ENCODE data around the gene GDAP1L1. TPM values are rescaled to one million over a fixed set of nuclear protein-coding genes. Genes with fewer than 3 reads are reported as not detected.

Gene GDAP1L1
- polyA plus RNA-seq, 1 donor from 2014 or later, result 216 TPM

DNA sequence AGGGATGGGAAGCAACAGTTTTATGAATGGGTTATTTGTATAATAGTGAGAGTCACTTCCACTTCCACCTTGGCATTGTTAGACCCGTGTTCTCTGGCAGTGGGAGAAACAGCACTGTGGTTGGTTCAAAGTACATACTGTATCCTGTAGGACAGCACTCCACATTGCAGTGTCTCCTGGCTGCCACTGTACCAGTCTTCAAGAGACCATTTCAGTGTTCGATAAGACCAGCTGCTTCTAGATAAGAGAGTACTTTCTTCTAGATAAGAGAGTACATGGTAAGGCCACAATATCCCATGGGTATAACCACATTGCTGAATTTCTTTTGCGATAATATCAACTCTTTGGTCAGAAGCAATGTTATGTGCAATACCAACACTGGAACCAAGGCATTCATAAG, 35.1 kb downstream of the GDAP1L1 start:
- H3K4me3 ChIP-seq (ENCODE audit: low read length), result no peak overlapping the region
- no peaks in the 10 kb centered on the region for H3K9me2 ChIP-seq (ENCODE audit: insufficient read depth, low read length)
- TF ChIP-seq TAF1 (IDR thresholded peaks at IDR 0.05; ENCODE audit: low read depth) (no peak), POLR2AphosphoS5 (IDR thresholded peaks at IDR 0.05) (no peak), RAD21 (conservative IDR thresholded peaks at IDR 0.05) (no peak), EP300 (conservative IDR thresholded peaks at IDR 0.05; ENCODE audit: poor library complexity, severe bottlenecking) (no peak), MXI1 (conservative IDR thresholded peaks at IDR 0.05; ENCODE audit: poor library complexity, severe bottlenecking) (no peak), EZH2 (IDR thresholded peaks at IDR 0.05; ENCODE audit: borderline replicate concordance, insufficient read depth, low read length, poor library complexity, severe bottlenecking) (no peak), SMC3 (conservative IDR thresholded peaks at IDR 0.05; ENCODE audit: poor library complexity) (no peak)
- TF ChIP-seq, protein P1, sequence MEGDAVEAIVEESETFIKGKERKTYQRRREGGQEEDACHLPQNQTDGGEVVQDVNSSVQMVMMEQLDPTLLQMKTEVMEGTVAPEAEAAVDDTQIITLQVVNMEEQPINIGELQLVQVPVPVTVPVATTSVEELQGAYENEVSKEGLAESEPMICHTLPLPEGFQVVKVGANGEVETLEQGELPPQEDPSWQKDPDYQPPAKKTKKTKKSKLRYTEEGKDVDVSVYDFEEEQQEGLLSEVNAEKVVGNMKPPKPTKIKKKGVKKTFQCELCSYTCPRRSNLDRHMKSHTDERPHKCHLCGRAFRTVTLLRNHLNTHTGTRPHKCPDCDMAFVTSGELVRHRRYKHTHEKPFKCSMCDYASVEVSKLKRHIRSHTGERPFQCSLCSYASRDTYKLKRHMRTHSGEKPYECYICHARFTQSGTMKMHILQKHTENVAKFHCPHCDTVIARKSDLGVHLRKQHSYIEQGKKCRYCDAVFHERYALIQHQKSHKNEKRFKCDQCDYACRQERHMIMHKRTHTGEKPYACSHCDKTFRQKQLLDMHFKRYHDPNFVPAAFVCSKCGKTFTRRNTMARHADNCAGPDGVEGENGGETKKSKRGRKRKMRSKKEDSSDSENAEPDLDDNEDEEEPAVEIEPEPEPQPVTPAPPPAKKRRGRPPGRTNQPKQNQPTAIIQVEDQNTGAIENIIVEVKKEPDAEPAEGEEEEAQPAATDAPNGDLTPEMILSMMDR (IDR thresholded peaks at IDR 0.05; ENCODE audit: poor library complexity, severe bottlenecking), result no peak
- TF ChIP-seq, protein P2, sequence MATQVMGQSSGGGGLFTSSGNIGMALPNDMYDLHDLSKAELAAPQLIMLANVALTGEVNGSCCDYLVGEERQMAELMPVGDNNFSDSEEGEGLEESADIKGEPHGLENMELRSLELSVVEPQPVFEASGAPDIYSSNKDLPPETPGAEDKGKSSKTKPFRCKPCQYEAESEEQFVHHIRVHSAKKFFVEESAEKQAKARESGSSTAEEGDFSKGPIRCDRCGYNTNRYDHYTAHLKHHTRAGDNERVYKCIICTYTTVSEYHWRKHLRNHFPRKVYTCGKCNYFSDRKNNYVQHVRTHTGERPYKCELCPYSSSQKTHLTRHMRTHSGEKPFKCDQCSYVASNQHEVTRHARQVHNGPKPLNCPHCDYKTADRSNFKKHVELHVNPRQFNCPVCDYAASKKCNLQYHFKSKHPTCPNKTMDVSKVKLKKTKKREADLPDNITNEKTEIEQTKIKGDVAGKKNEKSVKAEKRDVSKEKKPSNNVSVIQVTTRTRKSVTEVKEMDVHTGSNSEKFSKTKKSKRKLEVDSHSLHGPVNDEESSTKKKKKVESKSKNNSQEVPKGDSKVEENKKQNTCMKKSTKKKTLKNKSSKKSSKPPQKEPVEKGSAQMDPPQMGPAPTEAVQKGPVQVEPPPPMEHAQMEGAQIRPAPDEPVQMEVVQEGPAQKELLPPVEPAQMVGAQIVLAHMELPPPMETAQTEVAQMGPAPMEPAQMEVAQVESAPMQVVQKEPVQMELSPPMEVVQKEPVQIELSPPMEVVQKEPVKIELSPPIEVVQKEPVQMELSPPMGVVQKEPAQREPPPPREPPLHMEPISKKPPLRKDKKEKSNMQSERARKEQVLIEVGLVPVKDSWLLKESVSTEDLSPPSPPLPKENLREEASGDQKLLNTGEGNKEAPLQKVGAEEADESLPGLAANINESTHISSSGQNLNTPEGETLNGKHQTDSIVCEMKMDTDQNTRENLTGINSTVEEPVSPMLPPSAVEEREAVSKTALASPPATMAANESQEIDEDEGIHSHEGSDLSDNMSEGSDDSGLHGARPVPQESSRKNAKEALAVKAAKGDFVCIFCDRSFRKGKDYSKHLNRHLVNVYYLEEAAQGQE (IDR thresholded peaks at IDR 0.05; ENCODE audit: borderline replicate concordance), result no peak
- no peak overlapping the region for H3K9ac ChIP-seq (ENCODE audit: low read length)
- no peaks in the 10 kb centered on the region for H3K36me3 ChIP-seq (ENCODE audit: insufficient read depth, low read length)
- no peak overlapping the region for H2AFZ ChIP-seq (ENCODE audit: low read depth, low read length)
- H4K20me1 ChIP-seq (ENCODE audit: insufficient read depth), result no peaks in the 10 kb centered on the region
- peaks cover 1% of the 10 kb centered on the region for H3K9me3 ChIP-seq (ENCODE audit: low read length)
- H3K4me2 ChIP-seq (ENCODE audit: low read length), result no peak overlapping the region
- H3K27me3 ChIP-seq (ENCODE audit: insufficient read depth, low read depth, low read length), result no peaks in the 10 kb centered on the region
- no peaks in the 10 kb centered on the region for H3F3A ChIP-seq (ENCODE audit: insufficient read depth, low read length, poor library complexity, severe bottlenecking)
- no peak overlapping the region for H3K27ac ChIP-seq (ENCODE audit: low read length)
- H3K79me2 ChIP-seq (replicated peaks; ENCODE audit: insufficient read depth, low read length), result no peaks in the 10 kb centered on the region

DNA sequence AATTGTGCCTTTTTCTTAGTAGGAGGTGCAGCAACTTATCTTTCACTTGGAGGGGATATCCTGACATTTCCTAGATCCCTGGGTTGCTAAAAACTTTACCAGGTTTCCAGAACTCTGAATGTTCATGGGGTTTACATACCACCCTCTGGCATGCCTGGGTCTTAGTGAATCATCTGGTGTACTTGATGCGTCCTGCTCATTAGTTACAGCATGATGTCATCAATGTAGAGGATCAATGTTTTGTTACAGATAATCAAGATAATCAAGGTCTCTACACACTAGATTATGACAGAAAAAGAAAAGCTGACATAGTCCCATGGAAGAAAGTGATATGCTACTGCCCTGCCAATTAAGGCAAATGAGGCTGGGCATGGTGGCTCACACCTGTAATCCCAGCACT, 36.9 kb downstream of the GDAP1L1 start:
- no peaks in the 10 kb centered on the region for H3K36me3 ChIP-seq (ENCODE audit: insufficient read depth, low read length)
- no peak overlapping the region for H3K4me3 ChIP-seq (ENCODE audit: low read length)
- no peaks in the 10 kb centered on the region for H3K27me3 ChIP-seq (ENCODE audit: insufficient read depth, low read depth, low read length)
- H3K9me2 ChIP-seq (ENCODE audit: insufficient read depth, low read length), result no peaks in the 10 kb centered on the region
- no peak overlapping the region for H3K4me2 ChIP-seq (ENCODE audit: low read length)
- peaks cover 4% of the 10 kb centered on the region for H3K9me3 ChIP-seq (ENCODE audit: low read length)
- H2AFZ ChIP-seq (ENCODE audit: low read depth, low read length), result no peak overlapping the region
- H3K27ac ChIP-seq (ENCODE audit: low read length), result no peak overlapping the region
- no peaks in the 10 kb centered on the region for H3F3A ChIP-seq (ENCODE audit: insufficient read depth, low read length, poor library complexity, severe bottlenecking)
- H3K79me2 ChIP-seq (replicated peaks; ENCODE audit: insufficient read depth, low read length), result no peaks in the 10 kb centered on the region
- TF ChIP-seq EP300 (conservative IDR thresholded peaks at IDR 0.05; ENCODE audit: poor library complexity, severe bottlenecking), result no peak
- TF ChIP-seq POLR2AphosphoS5 (IDR thresholded peaks at IDR 0.05), result no peak
- TF ChIP-seq SMC3 (conservative IDR thresholded peaks at IDR 0.05; ENCODE audit: poor library complexity), result no peak
- no peak for TF ChIP-seq RAD21 (conservative IDR thresholded peaks at IDR 0.05)
- TF ChIP-seq, protein P2 (IDR thresholded peaks at IDR 0.05; ENCODE audit: borderline replicate concordance), result no peak
- no peak for TF ChIP-seq TAF1 (IDR thresholded peaks at IDR 0.05; ENCODE audit: low read depth)
- TF ChIP-seq MXI1 (conservative IDR thresholded peaks at IDR 0.05; ENCODE audit: poor library complexity, severe bottlenecking), result no peak
- TF ChIP-seq, protein P1 (IDR thresholded peaks at IDR 0.05; ENCODE audit: poor library complexity, severe bottlenecking), result no peak
- TF ChIP-seq EZH2 (IDR thresholded peaks at IDR 0.05; ENCODE audit: borderline replicate concordance, insufficient read depth, low read length, poor library complexity, severe bottlenecking), result no peak
- H4K20me1 ChIP-seq (ENCODE audit: insufficient read depth), result no peaks in the 10 kb centered on the region
- H3K9ac ChIP-seq (ENCODE audit: low read length), result no peak overlapping the region

Data from neural cell (in vitro differentiated cells).